SJCRH30 (cell line): ENCODE measurements around the gene HDDC3. TPM values are rescaled to one million over a fixed set of nuclear protein-coding genes. Genes with fewer than 3 reads are reported as not detected.

Source experiments
- DNase-seq, 2 experiments: peaks; one replicate each; pipeline ENCODE4 v3.0.0-alpha.2; 2015 to 2020
- H3K27ac ChIP-seq: fragments of 250-450 bp; sonication (Bioruptor Pico); 2 replicates; pipeline ENCODE4 v1.5.1; 2020; ENCODE audit warnings: mild to moderate bottlenecking, moderate library complexity
- H3K27me3 ChIP-seq: fragments of 250-450 bp; sonication (Bioruptor Pico); 2 replicates; pipeline ENCODE4 v1.5.1; 2020; ENCODE audit warnings: mild to moderate bottlenecking, moderate library complexity
- H3K36me3 ChIP-seq: fragments of 250-450 bp; sonication (Bioruptor Pico); 2 replicates; pipeline ENCODE4 v1.5.1; 2020; ENCODE audit warnings: mild to moderate bottlenecking, moderate library complexity
- H3K4me1 ChIP-seq: fragments of 250-450 bp; sonication (Bioruptor Pico); 2 replicates; pipeline ENCODE4 v1.5.1; 2020; ENCODE audit warnings: mild to moderate bottlenecking, moderate library complexity
- H3K4me3 ChIP-seq: fragments of 250-450 bp; sonication (Bioruptor Pico); 2 replicates; pipeline ENCODE4 v1.5.1; 2020; ENCODE audit warnings: mild to moderate bottlenecking, moderate library complexity
- H3K9me3 ChIP-seq: fragments of 250-450 bp; sonication (Bioruptor Pico); replicated peaks from 2 replicates; pipeline ENCODE4 v1.5.1; 2020; ENCODE audit warnings: mild to moderate bottlenecking, moderate library complexity
- total RNA-seq: library from RNA; depleted of rRNA; stranded (reverse); fragments of >200 nt; shearing (Covaris generic); gene quantifications from 2 replicates; pipeline ENCODE4 v1.2.3, GENCODE V29; 2014; rRNA removed

The HDDC3 gene, protein sequence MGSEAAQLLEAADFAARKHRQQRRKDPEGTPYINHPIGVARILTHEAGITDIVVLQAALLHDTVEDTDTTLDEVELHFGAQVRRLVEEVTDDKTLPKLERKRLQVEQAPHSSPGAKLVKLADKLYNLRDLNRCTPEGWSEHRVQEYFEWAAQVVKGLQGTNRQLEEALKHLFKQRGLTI
- total RNA-seq: 4.6 and 4.7 TPM in 2 replicates

DNA sequence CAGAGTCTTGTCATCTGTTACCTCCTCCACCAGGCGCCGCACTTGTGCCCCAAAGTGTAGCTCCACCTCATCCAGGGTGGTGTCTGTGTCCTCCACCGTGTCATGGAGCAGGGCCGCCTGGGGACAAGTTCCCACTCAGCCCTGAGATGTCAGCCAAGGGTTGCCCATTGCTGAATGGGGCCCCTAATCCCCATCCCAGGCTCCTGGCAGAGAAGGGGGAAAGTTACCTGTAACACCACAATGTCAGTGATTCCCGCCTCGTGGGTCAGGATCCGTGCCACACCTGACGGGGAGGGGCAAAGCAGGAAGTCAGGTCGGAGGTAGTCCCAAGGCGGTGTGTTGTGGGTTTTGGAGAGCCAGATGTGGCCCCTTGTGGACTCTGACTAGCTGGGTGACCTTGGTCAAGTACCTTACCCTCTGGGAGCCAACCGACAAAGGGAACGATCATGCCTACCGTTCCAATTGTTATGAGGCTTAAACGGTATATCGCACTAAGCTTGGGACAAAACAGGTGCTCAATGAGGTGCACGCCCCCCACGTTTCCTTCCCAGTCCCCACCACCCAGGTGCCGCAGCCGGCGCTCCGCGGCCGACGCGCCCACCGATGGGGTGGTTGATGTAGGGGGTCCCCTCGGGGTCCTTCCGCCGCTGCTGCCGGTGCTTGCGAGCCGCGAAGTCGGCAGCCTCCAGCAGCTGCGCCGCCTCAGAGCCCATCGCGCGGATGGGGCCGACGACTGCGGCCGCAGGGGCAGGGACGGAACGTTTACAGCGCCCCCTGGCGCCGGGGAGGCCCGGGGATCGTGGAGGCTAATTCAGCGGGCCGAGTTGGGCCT lies at the start of gene HDDC3:
Gene HDDC3, minus strand, starts transcription at position 722 of the 832 bp plus-strand sequence. Its CDS starts 9 bp downstream, at position 713.
- Histone ChIP-seq H3K27ac (peak within 1 kb of the TSS; percentile 16; the same call in 1 of the 2 replicates), H3K36me3 (peaks cover 4% of the 10 kb centered on the region; the same call in 1 of the 2 replicates), H3K4me3 (peak within 1 kb of the TSS; percentile 70), H3K4me1 (peaks cover 11% of the 10 kb centered on the region), H3K27me3 (no peaks in the 10 kb centered on the region), H3K9me3 (no peaks in the 10 kb centered on the region)
- peak; percentile 88 to 95 for DNase-seq

GRCh38 chr15:90982135-90982534 lies 49.8 kb upstream of the HDDC3 start:
- Histone ChIP-seq H3K4me1 (no peaks in the 10 kb centered on the region), H3K27ac (no peak overlapping the region), H3K36me3 (peaks cover 78% of the 10 kb centered on the region), H3K4me3 (no peak overlapping the region), H3K27me3 (no peaks in the 10 kb centered on the region), H3K9me3 (no peaks in the 10 kb centered on the region)
- no peak for DNase-seq

DNA sequence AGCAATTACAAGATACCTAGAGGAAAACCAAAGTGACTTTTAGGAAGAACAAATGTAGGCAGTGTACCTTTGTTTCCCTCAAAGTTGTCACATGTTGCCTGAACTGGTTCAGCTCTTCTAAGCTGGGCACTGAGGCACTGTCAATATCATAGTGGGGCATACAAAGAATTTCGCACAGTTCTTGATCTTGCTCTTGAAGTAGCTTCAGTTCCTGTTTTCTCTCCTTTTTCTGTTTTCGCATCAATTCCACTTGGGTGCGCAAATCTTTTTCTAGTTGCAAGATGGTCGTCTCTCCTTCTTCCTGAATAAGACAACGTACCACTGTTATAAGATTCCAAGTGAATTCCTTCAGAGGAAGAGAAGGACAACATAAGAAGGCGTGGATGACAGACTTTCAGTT lies 49.3 kb upstream of the HDDC3 start:
- Histone ChIP-seq H3K27ac (no peak overlapping the region), H3K4me3 (no peak overlapping the region), H3K36me3 (peaks cover 82% of the 10 kb centered on the region), H3K9me3 (no peaks in the 10 kb centered on the region), H3K4me1 (no peaks in the 10 kb centered on the region), H3K27me3 (no peaks in the 10 kb centered on the region)
- no peak for DNase-seq

DNA sequence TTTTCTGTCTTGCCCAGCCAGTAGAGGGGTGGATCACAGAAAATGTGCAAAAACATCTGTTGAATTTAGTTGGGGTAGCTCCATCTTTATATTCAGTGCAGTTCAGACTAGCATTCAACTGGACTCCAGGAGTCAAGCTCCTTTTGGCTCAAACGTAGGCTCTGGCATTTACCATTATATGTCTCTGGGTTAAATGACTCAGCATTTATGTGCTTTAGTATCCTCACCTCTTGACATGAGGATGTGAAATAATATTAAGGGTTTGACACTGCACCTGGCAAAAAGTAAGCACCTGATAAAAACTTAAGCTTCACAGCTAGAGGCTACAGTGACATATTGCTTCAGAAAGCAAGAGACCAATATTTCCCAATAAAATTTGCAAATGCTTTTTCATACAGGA lies 47.2 kb upstream of the HDDC3 start:
- no peak for DNase-seq
- no peaks in the 10 kb centered on the region for H3K4me1 ChIP-seq
- H3K27ac ChIP-seq: no peak overlapping the region
- no peak overlapping the region for H3K4me3 ChIP-seq
- H3K36me3 ChIP-seq: peaks cover 92% of the 10 kb centered on the region
- no peaks in the 10 kb centered on the region for H3K9me3 ChIP-seq
- no peaks in the 10 kb centered on the region for H3K27me3 ChIP-seq

DNA sequence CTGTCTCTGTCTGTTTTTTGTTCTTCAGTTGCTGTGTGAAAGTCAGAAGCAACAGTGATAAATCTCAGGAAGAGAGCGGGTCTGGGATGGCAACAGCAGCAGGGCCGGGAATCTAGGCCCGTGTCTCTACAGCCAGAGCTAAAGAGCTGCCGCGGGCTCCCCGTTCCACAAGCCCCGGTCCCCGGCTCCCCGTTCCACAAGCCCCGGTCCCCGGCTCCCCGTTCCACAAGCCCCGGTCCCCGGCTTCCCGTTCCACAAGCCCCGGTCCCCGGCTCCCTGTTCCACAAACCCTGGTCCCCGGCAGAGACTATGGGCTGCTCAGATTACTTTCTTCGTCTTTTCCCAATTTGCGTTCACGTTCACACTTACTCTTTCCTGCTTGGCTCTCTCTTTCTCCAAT lies 41.9 kb upstream of the HDDC3 start:
- no peaks in the 10 kb centered on the region for H3K27me3 ChIP-seq
- no peak overlapping the region for H3K27ac ChIP-seq
- H3K4me3 ChIP-seq: no peak overlapping the region
- no peak for DNase-seq
- H3K9me3 ChIP-seq: no peaks in the 10 kb centered on the region
- peaks cover 78% of the 10 kb centered on the region for H3K36me3 ChIP-seq
- no peaks in the 10 kb centered on the region for H3K4me1 ChIP-seq

DNA sequence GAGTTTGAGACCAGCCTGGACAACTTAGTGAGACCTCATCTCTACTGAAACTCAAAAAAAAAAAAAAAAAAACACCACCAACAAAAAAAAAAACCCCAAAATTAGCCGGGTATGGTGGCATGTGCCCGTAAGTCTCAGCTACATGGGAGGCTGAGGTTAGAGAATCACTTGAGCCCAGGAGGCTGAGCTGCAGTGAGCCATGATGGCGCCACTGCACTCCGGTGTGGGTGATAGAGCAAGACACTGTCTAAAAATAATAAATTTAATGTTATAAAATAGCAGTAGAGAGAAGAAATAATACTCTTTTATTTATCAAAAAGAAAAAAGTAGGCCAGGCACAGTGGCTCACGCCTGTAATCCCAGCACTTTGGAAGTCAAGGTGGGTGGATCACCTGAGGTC lies 39.8 kb upstream of the HDDC3 start:
- Histone ChIP-seq H3K27me3 (no peaks in the 10 kb centered on the region), H3K27ac (no peak overlapping the region), H3K9me3 (no peaks in the 10 kb centered on the region), H3K36me3 (peaks cover 82% of the 10 kb centered on the region), H3K4me3 (no peak overlapping the region), H3K4me1 (no peaks in the 10 kb centered on the region)
- DNase-seq: no peak

DNA sequence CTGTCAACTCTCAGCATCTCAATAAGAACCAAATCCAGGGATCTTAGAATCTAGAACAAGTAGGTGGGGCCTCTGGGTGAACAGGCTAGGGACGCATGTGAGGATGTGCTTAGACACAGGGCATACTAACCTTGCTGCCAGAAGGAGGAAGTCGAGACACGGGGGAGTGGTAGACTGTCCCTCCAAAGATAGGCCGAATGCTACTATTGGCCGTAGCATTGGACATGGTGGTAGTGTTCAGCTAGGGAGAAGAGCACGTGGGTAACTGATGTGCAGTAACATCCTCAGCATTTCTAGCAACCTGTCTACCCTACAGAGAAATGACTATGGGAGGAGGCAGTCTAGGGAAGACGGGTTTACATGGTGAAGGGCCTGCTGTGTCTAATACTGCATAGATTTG lies 37.9 kb upstream of the HDDC3 start:
- Histone ChIP-seq H3K4me1 (no peaks in the 10 kb centered on the region), H3K9me3 (no peaks in the 10 kb centered on the region), H3K27me3 (no peaks in the 10 kb centered on the region), H3K4me3 (no peak overlapping the region), H3K36me3 (peaks cover 82% of the 10 kb centered on the region), H3K27ac (no peak overlapping the region)
- no peak for DNase-seq

DNA sequence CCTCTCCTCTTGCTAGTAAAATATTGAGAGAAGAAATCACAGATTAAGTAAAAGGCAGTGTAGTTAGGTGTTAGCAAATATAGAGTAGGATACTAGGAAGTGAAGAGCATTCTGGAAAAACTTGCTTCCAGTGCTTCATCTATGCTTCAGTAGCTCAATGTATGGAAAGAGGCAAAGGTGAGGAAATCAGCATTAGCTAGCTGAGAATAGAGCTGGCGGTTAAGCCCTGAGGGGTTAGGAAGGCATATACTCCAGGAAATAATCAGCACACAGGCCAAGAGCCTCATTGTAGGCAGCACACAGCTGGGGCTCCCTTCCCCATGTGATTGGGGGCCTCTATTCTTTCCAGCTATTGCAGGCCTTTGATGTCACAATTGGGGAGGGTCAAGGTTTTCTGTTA lies 36.1 kb upstream of the HDDC3 start:
- peaks cover 80% of the 10 kb centered on the region for H3K36me3 ChIP-seq
- no peak for DNase-seq
- H3K9me3 ChIP-seq: no peaks in the 10 kb centered on the region
- no peak overlapping the region for H3K4me3 ChIP-seq
- no peaks in the 10 kb centered on the region for H3K27me3 ChIP-seq
- H3K4me1 ChIP-seq: no peaks in the 10 kb centered on the region
- no peak overlapping the region for H3K27ac ChIP-seq

DNA sequence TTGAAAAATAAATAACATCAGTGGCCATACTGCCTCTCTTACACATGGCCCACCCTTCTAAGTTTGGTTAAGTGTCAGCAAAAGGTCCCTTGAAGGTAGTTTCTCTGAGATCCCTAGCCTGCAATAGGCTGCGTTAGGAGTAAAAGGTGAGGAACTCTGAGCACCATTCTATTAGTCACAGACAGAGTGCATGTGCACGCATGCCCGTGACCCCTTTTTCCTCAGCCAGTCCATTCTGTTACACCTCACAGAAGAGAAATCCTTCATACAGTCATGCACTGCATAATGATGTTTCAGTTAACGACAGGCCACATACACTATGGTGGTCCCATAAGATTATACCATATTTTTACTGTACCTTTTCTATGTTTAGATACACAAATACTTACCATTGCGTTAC lies 34.9 kb upstream of the HDDC3 start:
- no peaks in the 10 kb centered on the region for H3K27me3 ChIP-seq
- DNase-seq: no peak
- H3K27ac ChIP-seq: no peak overlapping the region
- no peak overlapping the region for H3K4me3 ChIP-seq
- peaks cover 83% of the 10 kb centered on the region for H3K36me3 ChIP-seq
- no peaks in the 10 kb centered on the region for H3K9me3 ChIP-seq
- H3K4me1 ChIP-seq: no peaks in the 10 kb centered on the region

GRCh38 chr15:90966262-90966661 lies 33.9 kb upstream of the HDDC3 start:
- H3K9me3 ChIP-seq: no peaks in the 10 kb centered on the region
- H3K27me3 ChIP-seq: no peaks in the 10 kb centered on the region
- no peak overlapping the region for H3K27ac ChIP-seq
- no peak overlapping the region for H3K4me3 ChIP-seq
- peaks cover 82% of the 10 kb centered on the region for H3K36me3 ChIP-seq
- H3K4me1 ChIP-seq: no peaks in the 10 kb centered on the region
- no peak for DNase-seq

DNA sequence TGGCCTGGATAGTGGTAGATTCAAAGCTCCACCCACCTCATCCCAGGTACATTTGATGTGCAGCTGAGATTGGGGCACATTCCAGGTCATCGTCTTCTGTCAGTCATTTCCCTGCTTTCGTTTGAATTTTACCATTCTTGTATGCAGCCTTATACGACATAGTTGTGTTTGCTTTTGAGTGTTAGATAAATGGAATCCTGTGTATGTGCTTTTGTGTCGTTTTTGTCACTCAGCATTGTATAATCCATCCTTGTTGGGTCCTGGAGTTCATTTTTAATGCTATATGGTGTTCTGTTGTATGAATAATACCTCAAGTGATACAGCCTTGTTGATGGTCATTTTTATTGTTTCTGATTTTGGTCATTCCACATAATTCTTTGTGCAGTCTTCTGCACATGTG lies 29.7 kb upstream of the HDDC3 start:
- H3K4me1 ChIP-seq: peaks cover 22% of the 10 kb centered on the region
- DNase-seq: no peak
- no peak overlapping the region for H3K27ac ChIP-seq
- H3K9me3 ChIP-seq: no peaks in the 10 kb centered on the region
- H3K36me3 ChIP-seq: peaks cover 42% of the 10 kb centered on the region
- H3K27me3 ChIP-seq: no peaks in the 10 kb centered on the region
- no peak overlapping the region for H3K4me3 ChIP-seq

DNA sequence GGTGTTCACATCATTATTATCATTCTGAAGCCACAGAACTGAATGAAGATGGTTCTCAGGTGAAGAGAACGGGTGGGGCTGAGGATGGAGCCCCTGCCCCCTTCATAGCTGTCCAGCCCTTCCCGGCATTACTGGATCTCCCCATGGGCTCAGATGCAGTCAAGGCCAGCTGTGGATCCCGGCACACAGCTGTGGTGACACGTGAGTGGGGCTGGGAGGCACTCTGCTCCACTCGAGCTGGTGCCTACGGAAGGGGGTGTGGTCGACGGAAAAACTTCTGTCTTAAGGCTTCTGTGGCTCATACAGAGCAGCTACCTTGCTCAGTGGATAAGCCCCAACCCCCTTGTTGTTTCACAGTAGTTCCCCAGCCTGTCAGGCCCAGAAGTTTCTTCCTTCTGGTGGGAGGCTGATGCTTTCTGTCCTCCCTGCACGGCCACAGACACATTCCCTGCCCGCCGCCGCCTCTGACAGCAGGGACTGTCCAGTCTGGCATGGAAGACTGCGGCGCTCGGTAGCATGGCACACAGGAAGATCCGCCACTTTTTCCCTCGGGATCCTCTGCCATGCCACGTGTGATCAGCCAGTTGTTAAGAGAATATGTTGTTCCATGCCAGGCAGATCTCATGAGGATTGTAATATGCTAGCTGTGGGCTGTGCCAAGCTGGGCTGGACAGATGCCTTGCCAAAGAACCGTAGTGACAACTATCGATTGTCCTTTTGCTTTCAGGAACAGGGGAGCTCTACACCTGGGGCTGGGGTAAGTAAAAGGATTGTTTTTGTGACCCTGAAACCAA lies 28.1 kb upstream of the HDDC3 start:
- Histone ChIP-seq H3K4me1 (peaks cover 22% of the 10 kb centered on the region), H3K27ac (peak overlapping the region; percentile 81), H3K4me3 (no peak overlapping the region), H3K27me3 (no peaks in the 10 kb centered on the region), H3K36me3 (peaks cover 26% of the 10 kb centered on the region), H3K9me3 (no peaks in the 10 kb centered on the region)
- peak in 1 of 2 experiments; percentile 32 for DNase-seq

DNA sequence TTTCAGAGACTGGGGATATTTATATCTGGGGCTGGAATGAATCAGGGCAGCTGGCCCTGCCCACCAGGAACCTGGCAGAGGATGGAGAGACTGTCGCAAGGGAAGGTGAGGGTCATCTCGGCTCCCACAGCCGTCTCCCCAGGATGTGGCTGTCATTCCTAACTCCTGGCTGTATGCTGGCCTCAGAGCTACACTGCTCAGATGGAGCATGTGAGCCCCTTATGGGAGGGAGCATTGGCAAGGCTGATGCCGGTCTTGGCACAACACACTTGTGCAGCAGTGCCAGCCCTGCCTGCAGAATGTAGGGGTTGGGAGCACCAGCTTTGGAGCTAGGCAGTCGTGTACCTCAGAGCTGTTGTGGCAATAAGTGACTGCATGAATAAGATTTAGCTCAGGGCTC lies 27.5 kb upstream of the HDDC3 start:
- H3K4me1 ChIP-seq: peaks cover 22% of the 10 kb centered on the region
- DNase-seq: no peak
- no peaks in the 10 kb centered on the region for H3K9me3 ChIP-seq
- no peaks in the 10 kb centered on the region for H3K27me3 ChIP-seq
- peaks cover 20% of the 10 kb centered on the region for H3K36me3 ChIP-seq
- peak overlapping the region; percentile 81 for H3K27ac ChIP-seq
- no peak overlapping the region for H3K4me3 ChIP-seq

GRCh38 chr15:90959028-90959595 lies 26.8 kb upstream of the HDDC3 start:
- H3K36me3 ChIP-seq: peaks cover 13% of the 10 kb centered on the region
- DNase-seq: peak; percentile 70 to 82
- H3K27me3 ChIP-seq: no peaks in the 10 kb centered on the region
- H3K4me3 ChIP-seq: no peak overlapping the region
- H3K4me1 ChIP-seq: peaks cover 22% of the 10 kb centered on the region
- peak overlapping the region; percentile 81 for H3K27ac ChIP-seq
- no peaks in the 10 kb centered on the region for H3K9me3 ChIP-seq

- Histone ChIP-seq H3K27me3 (no peaks in the 10 kb centered on the region), H3K27ac (0 out of 2 replicates have a peak overlapping the region, but pooled peaks have one; percentile 81), H3K4me3 (no peak overlapping the region), H3K4me1 (peaks cover 22% of the 10 kb centered on the region), H3K36me3 (peaks cover 16% of the 10 kb centered on the region), H3K9me3 (no peaks in the 10 kb centered on the region)
- DNase-seq: peak in 1 of 2 experiments; percentile 31
Observed at GRCh38 chr15:90957791-90958190, 25.4 kb upstream of the HDDC3 start.
